ENCODE data around the gene WRAP73. TPM values are rescaled to one million over a fixed set of nuclear protein-coding genes. Genes with fewer than 3 reads are reported as not detected.

The WRAP73 gene
- total RNA-seq, 3 donors from 2014 or later: 19.2 to 26.3 (median 21.0) TPM

GRCh38 chr1:3690282-3691065, 40.6 kb upstream of the WRAP73 start:
- Histone ChIP-seq H3K4me1 (ENCODE audit: low read depth) (no peaks in the 10 kb centered on the region), H3K4me3 (no peak overlapping the region), H3K36me3 (ENCODE audit: low read depth) (no peaks in the 10 kb centered on the region), H3K9me3 (no peaks in the 10 kb centered on the region)
- intact Hi-C loops (cut with DNase I, micrococcal nuclease): no loop called here
- DNase-seq (no peak), ATAC-seq (no peak)
- no peak for TF ChIP-seq CTCF (IDR thresholded peaks at IDR 0.05)

GRCh38 chr1:3689138-3689750, 39.3 kb upstream of the WRAP73 start:
- H3K4me1 ChIP-seq (ENCODE audit: low read depth): peaks cover 1% of the 10 kb centered on the region
- TF ChIP-seq CTCF (IDR thresholded peaks at IDR 0.05): no peak
- H3K4me3 ChIP-seq: no peak overlapping the region
- ATAC-seq (no peak), DNase-seq (no peak)
- no peaks in the 10 kb centered on the region for H3K36me3 ChIP-seq (ENCODE audit: low read depth)
- no peaks in the 10 kb centered on the region for H3K9me3 ChIP-seq
- intact Hi-C loops (cut with DNase I, micrococcal nuclease): no loop called here

- intact Hi-C loops (cut with DNase I, micrococcal nuclease): no loop called here
- TF ChIP-seq CTCF (IDR thresholded peaks at IDR 0.05): no peak
- ATAC-seq: no peak
These were observed 38.6 kb upstream of the WRAP73 start for GRCh38 chr1:3688356-3689137.

GRCh38 chr1:3687504-3687903, 37.6 kb upstream of the WRAP73 start:
- Histone ChIP-seq H3K36me3 (ENCODE audit: low read depth) (no peaks in the 10 kb centered on the region), H3K4me3 (no peak overlapping the region), H3K4me1 (ENCODE audit: low read depth) (peaks cover 2% of the 10 kb centered on the region), H3K9me3 (no peaks in the 10 kb centered on the region)
- TF ChIP-seq CTCF (IDR thresholded peaks at IDR 0.05): no peak
- intact Hi-C loops (cut with DNase I, micrococcal nuclease): no loop called here
- ATAC-seq: no peak
- DNase-seq: no peak

More at GRCh38 chr1:3688356-3689137, 38.6 kb upstream of the WRAP73 start:
- H3K4me3 ChIP-seq: no peak overlapping the region
- H3K4me1 ChIP-seq (ENCODE audit: low read depth): peaks cover 2% of the 10 kb centered on the region
- H3K36me3 ChIP-seq (ENCODE audit: low read depth): no peaks in the 10 kb centered on the region
- DNase-seq: no peak
- no peaks in the 10 kb centered on the region for H3K9me3 ChIP-seq

GRCh38 chr1:3685906-3686305, 36.0 kb upstream of the WRAP73 start:
- peaks cover 2% of the 10 kb centered on the region for H3K4me1 ChIP-seq (ENCODE audit: low read depth)
- intact Hi-C loops (cut with DNase I, micrococcal nuclease): no loop called here
- H3K4me3 ChIP-seq: no peak overlapping the region
- DNase-seq: no peak
- no peak for ATAC-seq
- H3K36me3 ChIP-seq (ENCODE audit: low read depth): no peaks in the 10 kb centered on the region
- TF ChIP-seq CTCF (IDR thresholded peaks at IDR 0.05): no peak
- H3K9me3 ChIP-seq: no peaks in the 10 kb centered on the region
